HG03571 (cell line): ENCODE measurements around the gene EFTUD2.
"Not testable (repeated sequence)": the region's sequence is repeated elsewhere in the genome, so short reads cannot be mapped to it uniquely, and the experiment has no call there.

Source experiments
- ATAC-seq: cut with Tn5 transposase; IDR thresholded peaks from one replicate; pipeline ENCODE4 v1.9.1; 2021; ENCODE audit not compliant: unreplicated experiment

EFTUD2 gene

DNA sequence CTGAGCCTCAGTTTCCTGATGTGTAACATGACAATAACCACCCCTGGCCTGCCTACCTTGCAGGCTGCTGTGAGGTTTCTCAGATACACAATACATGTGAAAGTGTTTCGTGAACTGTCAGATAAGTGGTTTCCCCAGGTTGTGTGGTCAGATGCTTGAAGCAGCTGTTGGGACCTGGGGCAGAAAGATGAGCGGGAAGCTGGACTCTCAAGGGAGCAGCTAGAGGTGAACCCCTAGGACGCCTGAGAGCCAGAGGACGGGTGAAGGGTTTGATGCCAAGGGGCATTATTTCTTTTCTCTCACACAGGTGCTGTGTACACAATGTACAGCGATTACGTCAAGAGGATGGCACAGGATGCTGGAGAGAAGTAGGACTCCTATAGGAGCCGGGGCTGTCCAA is 49.2 kb downstream of the EFTUD2 start:
- ATAC-seq, result no peak

GRCh38 chr17:44848961-44849489 is 50.2 kb downstream of the EFTUD2 start:
- no peak for ATAC-seq

DNA sequence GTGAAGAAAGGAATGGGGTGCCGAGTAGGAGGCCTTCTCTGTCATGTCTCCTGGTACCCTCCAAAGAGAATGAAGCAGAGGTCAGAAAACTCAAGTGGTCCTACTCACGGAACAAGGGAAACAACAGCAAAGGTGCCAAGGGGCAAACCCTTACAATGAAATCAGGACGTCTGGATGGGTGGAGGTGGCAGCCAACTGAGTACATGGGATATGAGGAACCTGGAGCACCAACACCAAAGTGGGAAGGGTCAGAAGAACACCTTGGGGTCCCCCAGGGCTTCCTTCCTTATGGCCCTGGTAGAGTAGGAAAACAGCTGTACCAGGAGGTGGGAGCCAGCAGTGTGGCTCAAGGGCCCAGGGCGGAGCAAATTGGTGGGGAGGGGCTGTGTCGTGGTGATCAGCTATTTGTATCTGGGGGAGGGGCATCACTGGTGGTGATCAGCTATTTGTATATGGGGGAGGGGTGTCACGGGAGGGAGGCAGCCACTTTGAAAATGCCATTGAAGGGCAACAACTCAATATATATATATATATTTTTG is 50.9 kb downstream of the EFTUD2 start:
- no peak for ATAC-seq

- no peak for ATAC-seq
Measured at GRCh38 chr17:44847586-44847985, 51.7 kb downstream of the EFTUD2 start, which contains the start of gene HIGD1B. Gene HIGD1B, plus strand, starts transcription at chr17:44847883. Its CDS starts 270 bp downstream, at chr17:44848153.

DNA sequence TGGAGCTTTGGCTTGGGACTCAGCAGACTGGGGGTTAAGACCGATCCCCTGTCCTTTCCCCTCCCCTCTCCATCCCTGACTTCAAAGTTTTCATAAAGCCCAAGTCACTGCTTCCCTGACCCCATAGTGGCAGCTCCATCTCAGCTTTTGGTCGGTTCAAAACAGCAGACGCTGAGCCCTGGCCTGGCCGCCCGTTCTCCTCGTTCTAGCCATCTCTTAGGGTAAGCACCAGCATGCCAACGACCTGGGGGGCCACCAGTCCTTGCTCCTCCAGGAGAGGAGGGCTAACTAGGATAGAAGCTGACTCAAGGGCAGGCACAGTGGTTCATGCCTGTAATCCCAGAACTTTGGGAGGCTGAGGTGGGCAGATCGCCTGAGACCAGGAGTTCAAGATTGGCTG is 53.0 kb downstream of the EFTUD2 start:
- ATAC-seq, result no peak

DNA sequence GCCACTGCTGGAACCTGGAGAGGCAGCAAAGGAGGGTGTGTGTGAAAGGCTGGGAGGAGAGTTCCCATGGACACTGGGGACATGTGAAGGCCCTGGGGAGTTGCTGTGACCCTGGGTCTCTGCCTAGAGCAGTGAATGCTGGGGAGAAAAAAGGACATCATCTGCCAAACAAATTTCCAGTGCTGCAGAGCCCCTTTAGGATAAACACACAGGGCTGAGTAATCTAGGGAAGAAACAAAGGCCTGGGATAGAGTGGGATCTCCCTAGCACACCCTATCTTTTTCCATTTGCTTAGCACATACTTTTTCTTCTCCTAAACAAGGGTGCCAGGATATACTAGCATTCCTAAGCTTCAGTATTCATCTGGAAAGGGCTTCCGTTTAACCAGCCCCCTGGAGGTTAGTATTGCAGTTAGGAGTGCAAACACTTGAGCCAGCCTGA is 54.8 kb downstream of the EFTUD2 start:
- ATAC-seq, result no peak

- no peak for ATAC-seq
Measured at GRCh38 chr17:44842748-44843147, 56.5 kb downstream of the EFTUD2 start.

- ATAC-seq, result no peak
Measured at GRCh38 chr17:44840936-44841335, 58.3 kb downstream of the EFTUD2 start.

DNA sequence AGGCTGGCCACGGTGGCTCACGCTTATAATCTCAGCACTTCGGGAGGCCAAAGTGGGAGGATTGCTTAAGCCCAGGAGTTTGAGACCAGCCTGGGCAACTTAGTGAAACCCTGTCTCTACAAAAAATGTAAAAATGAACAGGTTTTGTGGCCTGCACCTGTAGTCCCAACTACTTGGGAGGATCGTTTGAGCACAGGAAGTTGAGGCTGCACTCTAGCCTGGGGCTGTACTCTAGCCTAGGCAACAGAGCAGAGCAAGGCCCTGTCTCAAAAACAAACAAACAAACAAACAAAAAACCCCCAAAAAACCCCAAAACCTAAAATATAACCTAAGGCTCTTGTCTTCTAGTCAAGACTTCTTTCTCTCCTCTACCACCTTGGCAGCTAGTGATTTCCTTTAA is 59.0 kb downstream of the EFTUD2 start:
- no peak for ATAC-seq

GRCh38 chr17:44837196-44837595 is 62.0 kb downstream of the EFTUD2 start:
- no peak for ATAC-seq

DNA sequence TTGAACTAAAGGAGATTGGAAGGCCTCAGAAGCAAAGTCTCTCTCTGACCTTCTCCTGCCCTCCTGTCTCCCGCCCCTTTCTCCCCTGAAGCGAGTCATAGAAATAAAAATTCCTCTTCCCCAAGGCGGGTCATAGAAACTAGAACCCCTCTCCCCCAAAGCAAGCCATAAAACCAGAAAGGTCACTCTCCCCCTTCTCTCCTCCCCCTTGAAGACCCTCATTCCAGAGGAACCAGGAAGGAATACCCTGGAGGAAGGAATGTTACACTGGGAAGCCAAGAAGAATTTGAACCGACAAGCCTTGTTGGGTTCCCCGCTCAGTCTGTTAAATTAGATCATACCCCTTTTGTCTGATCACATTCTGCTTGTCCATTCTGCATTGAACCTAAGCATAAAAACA is 66.4 kb downstream of the EFTUD2 start:
- ATAC-seq, result no peak

GRCh38 chr17:44831371-44831770 is 67.9 kb downstream of the EFTUD2 start:
- no peak for ATAC-seq

- ATAC-seq, result no peak
Measured at GRCh38 chr17:44830359-44831288, 68.6 kb downstream of the EFTUD2 start.

GRCh38 chr17:44829523-44830358 is 69.5 kb downstream of the EFTUD2 start, which contains the start of gene GJC1:
Gene GJC1, minus strand, starts transcription at chr17:44830287. Its CDS starts 24,470 bp downstream, at chr17:44805817.
- ATAC-seq, result no peak

DNA sequence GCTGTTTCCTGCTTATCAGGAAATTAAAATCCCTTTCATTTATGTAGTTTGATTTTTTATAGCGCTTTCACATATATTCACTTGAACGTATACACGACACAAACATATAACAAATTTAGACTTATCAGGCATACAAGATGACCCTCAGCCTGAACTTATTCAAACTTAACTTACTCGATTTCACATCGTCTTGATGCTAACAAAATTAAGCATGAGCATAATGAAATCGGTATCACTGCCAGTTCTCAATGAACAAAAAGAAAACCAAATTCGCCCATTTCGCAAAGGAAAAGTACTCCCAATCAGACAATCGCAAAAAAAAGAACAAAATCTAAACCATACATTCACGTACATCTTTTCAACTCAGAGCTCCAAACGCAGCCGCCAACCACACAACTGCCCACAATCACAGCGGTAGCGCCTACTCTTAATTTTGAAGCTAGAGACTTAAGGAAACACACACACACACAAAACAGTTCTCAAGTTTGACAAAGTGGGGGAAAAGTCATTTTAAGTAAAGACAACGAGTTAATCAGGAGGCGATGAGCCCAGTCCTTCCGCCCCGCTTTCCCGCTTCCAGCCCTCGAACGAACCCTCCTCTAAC is 70.2 kb downstream of the EFTUD2 start:
- no peak for ATAC-seq

DNA sequence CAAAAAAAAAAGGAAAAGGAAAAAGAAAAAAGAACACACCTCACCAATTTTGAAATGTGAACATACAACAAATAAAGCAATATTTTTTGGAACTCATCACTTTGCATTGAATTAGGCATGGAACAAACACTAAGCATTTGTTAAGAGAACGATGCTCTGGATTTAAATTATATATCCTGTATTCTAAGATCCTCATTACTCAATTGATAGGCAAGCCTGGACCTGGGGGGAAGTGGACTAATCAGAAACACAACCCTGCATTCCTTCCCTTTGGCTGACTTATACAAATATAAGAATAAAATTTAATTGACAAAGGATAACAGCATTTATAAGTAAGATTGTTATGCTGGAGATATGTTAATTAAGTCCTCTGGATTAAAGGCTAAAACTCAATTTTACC is 71.4 kb downstream of the EFTUD2 start:
- ATAC-seq, result no peak

GRCh38 chr17:44826123-44826790 is 73.0 kb downstream of the EFTUD2 start:
- ATAC-seq, result no peak

DNA sequence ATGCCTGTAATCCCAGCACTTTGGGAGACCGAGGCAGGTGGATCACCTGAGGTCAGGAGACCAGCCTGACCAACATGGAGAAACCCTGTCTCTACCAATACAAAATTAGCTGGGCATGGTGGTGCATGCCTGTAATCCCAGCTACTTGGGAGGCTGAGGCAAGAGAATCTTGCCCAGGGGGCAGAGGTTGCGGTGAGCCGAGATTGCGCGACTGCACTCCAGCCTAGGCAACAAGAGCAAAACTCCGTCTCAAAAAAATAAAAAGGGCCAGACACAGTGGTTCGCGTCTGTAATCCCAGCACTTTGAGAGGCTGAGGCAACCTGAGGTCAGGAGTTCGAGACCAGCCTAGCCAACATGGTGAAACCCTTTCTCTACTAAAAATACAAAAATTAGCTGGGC is 74.0 kb downstream of the EFTUD2 start:
- not testable (repeated sequence) for ATAC-seq

DNA sequence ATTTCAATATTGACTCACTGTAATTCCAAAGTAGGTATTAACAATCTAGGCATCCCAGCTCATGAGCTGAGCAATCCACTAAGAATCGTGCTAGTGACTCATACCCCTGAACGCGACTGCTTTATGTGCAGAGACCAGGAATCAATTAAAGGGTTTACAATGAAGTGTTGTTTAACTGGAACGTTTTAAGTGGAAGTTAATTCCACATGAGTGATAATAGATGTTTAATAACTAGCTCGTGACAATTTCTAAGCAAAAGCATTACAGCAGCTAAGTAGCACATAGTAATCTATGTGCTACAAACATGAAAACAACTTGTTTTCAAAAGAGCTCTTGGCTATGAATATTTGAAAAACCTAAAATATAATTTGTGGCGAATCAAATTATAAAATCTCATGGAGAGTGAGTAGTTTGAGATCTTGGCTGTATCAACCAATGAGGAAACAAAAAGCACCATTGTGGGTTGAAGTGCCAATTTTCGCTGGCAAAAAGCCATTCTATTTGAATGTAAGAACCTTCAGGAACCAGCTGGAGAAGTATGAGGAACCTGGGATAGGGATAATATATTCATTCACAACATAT is 78.5 kb downstream of the EFTUD2 start:
- ATAC-seq, result no peak

- ATAC-seq, result not testable (repeated sequence)
Measured at GRCh38 chr17:44818508-44818907, 80.7 kb downstream of the EFTUD2 start.
